ENCODE results near the gene MRPS27. TPM values are rescaled to one million over a fixed set of nuclear protein-coding genes. Genes with fewer than 3 reads are reported as not detected.
A peak's percentile ranks its signal among the peaks of the same experiment; 100 is the strongest.

MRPS27 gene
- total and polyA plus RNA-seq, 8 donors: 14.8 to 43.3 (median 23.1) TPM

- intact Hi-C loops (cut with DNase I; ENCODE audit: low total_unique reads): no loop called here
- no peak overlapping the region for H3K27ac ChIP-seq
- H3K4me3 ChIP-seq: no peak overlapping the region
- WGBS, 5 donors: 78 to 93% (median 89%) methylated on average over 4 of the region's 4 CpGs
- no peaks in the 10 kb centered on the region for H3K9me3 ChIP-seq
- H3K27me3 ChIP-seq: no peaks in the 10 kb centered on the region
- peaks cover 0 to 16% (median 12%) of the 10 kb centered on the region in 4 donors for H3K4me1 ChIP-seq
- TF ChIP-seq EP300 (IDR thresholded peaks at IDR 0.05) (no peak), POLR2A (IDR thresholded peaks at IDR 0.05) (no peak), CTCF (IDR thresholded peaks at IDR 0.05) (no peak), POLR2AphosphoS5 (IDR thresholded peaks at IDR 0.05) (no peak)
- H3K36me3 ChIP-seq: peaks cover 4 to 29% (median 22%) of the 10 kb centered on the region in 4 donors
- DNase-seq: no peak
These were observed 105.9 kb downstream of the MRPS27 start for GRCh38 chr5:72214168-72214567.

DNA sequence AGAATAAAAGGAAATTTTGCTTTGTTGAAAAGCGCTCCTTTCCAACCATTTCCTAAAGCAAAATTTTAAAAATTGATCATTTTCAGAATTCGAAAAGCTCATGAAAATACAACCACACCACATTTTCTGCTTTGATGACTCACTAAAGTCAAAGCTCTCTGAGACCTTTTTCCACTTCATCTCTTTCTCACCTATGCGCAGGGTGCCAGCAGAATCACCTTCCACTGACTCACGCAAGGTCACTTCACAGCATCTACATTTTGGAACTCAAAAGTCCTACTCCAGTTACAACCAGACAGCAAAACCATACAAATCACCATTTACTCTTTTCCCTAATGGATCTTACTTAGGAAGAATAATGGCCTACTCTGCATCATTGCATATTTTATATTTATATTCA is 106.6 kb downstream of the MRPS27 start:
- no peaks in the 10 kb centered on the region for H3K9me3 ChIP-seq
- H3K27ac ChIP-seq: no peak overlapping the region
- no peak overlapping the region for H3K4me3 ChIP-seq
- TF ChIP-seq POLR2A (IDR thresholded peaks at IDR 0.05) (no peak), POLR2AphosphoS5 (IDR thresholded peaks at IDR 0.05) (no peak), EP300 (IDR thresholded peaks at IDR 0.05) (no peak), CTCF (IDR thresholded peaks at IDR 0.05) (no peak)
- no peaks in the 10 kb centered on the region for H3K27me3 ChIP-seq
- H3K4me1 ChIP-seq: peaks cover 0 to 16% (median 12%) of the 10 kb centered on the region in 4 donors
- WGBS, 5 donors: 96 to 99% (median 98%) methylated on average over 4 of the region's 4 CpGs
- DNase-seq: no peak
- intact Hi-C loops (cut with DNase I; ENCODE audit: low total_unique reads): no loop called here
- H3K36me3 ChIP-seq: peaks cover 4 to 22% (median 17%) of the 10 kb centered on the region in 4 donors

- no peak for TF ChIP-seq POLR2AphosphoS5 (IDR thresholded peaks at IDR 0.05)
- TF ChIP-seq POLR2A (IDR thresholded peaks at IDR 0.05): no peak
- no peak for TF ChIP-seq CTCF (IDR thresholded peaks at IDR 0.05)
- TF ChIP-seq EP300 (IDR thresholded peaks at IDR 0.05): no peak
These were observed 107.9 kb downstream of the MRPS27 start for GRCh38 chr5:72212171-72212570.

GRCh38 chr5:72210888-72211678 is 109.0 kb downstream of the MRPS27 start:
- DNase-seq: peak; percentile 60 to 68
- Histone ChIP-seq H3K27ac (peak overlapping the region in 4 of 5 donors; percentile 54 to 72 (median 59)), H3K4me1 (peaks cover 0 to 16% (median 12%) of the 10 kb centered on the region in 4 donors)

More at GRCh38 chr5:72212171-72212570, 107.9 kb downstream of the MRPS27 start:
- H3K4me3 ChIP-seq: no peak overlapping the region
- intact Hi-C loops (cut with DNase I; ENCODE audit: low total_unique reads): no loop called here
- peaks cover 0 to 16% (median 12%) of the 10 kb centered on the region in 4 donors for H3K4me1 ChIP-seq
- WGBS, 5 donors: 89 to 98% (median 97%) methylated on average over 2 of the region's 2 CpGs
- H3K9me3 ChIP-seq: no peaks in the 10 kb centered on the region
- H3K27ac ChIP-seq: no peak overlapping the region
- H3K36me3 ChIP-seq: peaks cover 0 to 10% (median 5%) of the 10 kb centered on the region in 4 donors
- no peaks in the 10 kb centered on the region for H3K27me3 ChIP-seq
- DNase-seq: no peak

More at GRCh38 chr5:72210888-72211678, 109.0 kb downstream of the MRPS27 start:
- TF ChIP-seq POLR2A (IDR thresholded peaks at IDR 0.05): no peak
- no peak for TF ChIP-seq CTCF (IDR thresholded peaks at IDR 0.05)
- no peak for TF ChIP-seq POLR2AphosphoS5 (IDR thresholded peaks at IDR 0.05)
- TF ChIP-seq EP300 (IDR thresholded peaks at IDR 0.05): no peak
- 54 to 61% (median 56%) methylated on average over 6 of the region's 6 CpGs for WGBS, 5 donors
- Histone ChIP-seq H3K27me3 (no peaks in the 10 kb centered on the region), H3K9me3 (no peaks in the 10 kb centered on the region), H3K4me3 (no peak overlapping the region), H3K36me3 (peaks cover 0 to 15% (median 7%) of the 10 kb centered on the region in 4 donors)
- intact Hi-C loops (cut with DNase I; ENCODE audit: low total_unique reads): no loop called here

All from stomach (tissue), 9 donors.